ENCODE results near the gene WASL. TPM values are rescaled to one million over a fixed set of nuclear protein-coding genes. Genes with fewer than 3 reads are reported as not detected.
A peak's percentile ranks its signal among the peaks of the same experiment; 100 is the strongest.
"Not testable (repeated sequence)": the region's sequence is repeated elsewhere in the genome, so short reads cannot be mapped to it uniquely, and the experiment has no call there.

WASL gene
- polyA plus RNA-seq, 2 of the 4 experiments (the other 2 are of a cell fraction): 18.5 to 21.0 TPM

- ChIA-PET CTCF (interaction anchor here (0.6 to 4.6 kb wide), 17 partner anchors 9 to 241 kb away, joined by 3 to 39 read pairs (median 4); partner anchors contain the start of gene LMOD2), POLR2A (interaction anchor here (0.7 kb wide), 1 partner anchor 8 kb away, joined by 3 read pairs; no protein-coding TSS in a partner anchor)
- ATAC-seq: peak; percentile 76 to 87; a peak in 5 of 6 replicates
- H3K27ac ChIP-seq: no peak overlapping the region
- H3K4me1 ChIP-seq: no peaks in the 10 kb centered on the region
- no peak for FAIRE-seq
- no peaks in the 10 kb centered on the region for H3K9me3 ChIP-seq
- DNase-seq (ENCODE audit: low read depth in 1 of 2, low spot score in 1 of 2): peak; percentile 13 to 39
- no peak overlapping the region for H3K4me2 ChIP-seq
- TF ChIP-seq CTCF (IDR thresholded peaks at IDR 0.05): peak; percentile 69
- TF ChIP-seq SMC3 (IDR thresholded peaks at IDR 0.05): peak; percentile 59
- peak; percentile 73 to 83 for TF ChIP-seq RAD21 (conservative IDR thresholded peaks at IDR 0.05 in 1 of 2, IDR thresholded peaks at IDR 0.05 in 1 of 2)
- no peak for TF ChIP-seq HOXB5 (CRISPR knock-in tag; IDR thresholded peaks at IDR 0.05)
- TF ChIP-seq MAZ (IDR thresholded peaks at IDR 0.05; ENCODE audit: borderline replicate concordance, low read depth, low read length): no peak
- no peak for TF ChIP-seq PBX3 (IDR thresholded peaks at IDR 0.05)
- no peak overlapping the region for H3K4me3 ChIP-seq
- WGBS (ENCODE audit: missing lambda C conversion rate): 26% methylated on average over 4 of the region's 4 CpGs
These were observed 113.0 kb downstream of the WASL start for GRCh38 chr7:123635551-123636359.

- H3K4me2 ChIP-seq; H3K9me3 ChIP-seq; POLR2A ChIA-PET; H3K4me3 ChIP-seq; H3K27ac ChIP-seq; ATAC-seq; DNase-seq (ENCODE audit: low read depth in 1 of 2, low spot score in 1 of 2); H3K4me1 ChIP-seq; FAIRE-seq: not testable (repeated sequence)
- 2% methylated on average over 1 of the region's 2 CpGs for WGBS (ENCODE audit: missing lambda C conversion rate)
- CTCF ChIA-PET: interaction anchor here (1.0 to 4.6 kb wide), 6 partner anchors 12 to 271 kb away, joined by 3 to 39 read pairs (median 4); no protein-coding TSS in a partner anchor
These were observed 114.7 kb downstream of the WASL start for GRCh38 chr7:123634011-123634573.

- Histone ChIP-seq H3K4me3 (no peak overlapping the region), H3K9me3 (no peaks in the 10 kb centered on the region), H3K27ac (no peak overlapping the region), H3K4me2 (no peak overlapping the region), H3K4me1 (no peaks in the 10 kb centered on the region)
- FAIRE-seq (no peak), DNase-seq (ENCODE audit: low read depth in 1 of 2, low spot score in 1 of 2) (no peak), ATAC-seq (no peak)
- no peak for TF ChIP-seq MAFK (IDR thresholded peaks at IDR 0.05; ENCODE audit: partially characterized antibody)
- no peak for TF ChIP-seq MAX (IDR thresholded peaks at IDR 0.05)
- TF ChIP-seq BHLHE40 (IDR thresholded peaks at IDR 0.05; ENCODE audit: low read depth, low read length): no peak
- no peak for TF ChIP-seq CEBPB (IDR thresholded peaks at IDR 0.05)
- TF ChIP-seq USF2 (IDR thresholded peaks at IDR 0.05): no peak
- TF ChIP-seq RNF2 (IDR thresholded peaks at IDR 0.05; ENCODE audit: borderline replicate concordance, low read depth): no peak
- TF ChIP-seq HMGXB4 (CRISPR knock-in tag; IDR thresholded peaks at IDR 0.05; ENCODE audit: borderline replicate concordance): no peak
- no peak for TF ChIP-seq KDM5A (IDR thresholded peaks at IDR 0.05)
- no peak for TF ChIP-seq CTCF (IDR thresholded peaks at IDR 0.05)
- no peak for TF ChIP-seq REST (IDR thresholded peaks at IDR 0.05)
- TF ChIP-seq PHF8 (IDR thresholded peaks at IDR 0.05; ENCODE audit: borderline replicate concordance, low read depth): no peak
- ChIA-PET POLR2A (no interaction called here), CTCF (interaction anchor here (1.0 to 4.6 kb wide), 4 partner anchors 231 to 272 kb away, joined by 3 to 39 read pairs (median 4); no protein-coding TSS in a partner anchor)
- 78% methylated on average over 7 of the region's 7 CpGs for WGBS (ENCODE audit: missing lambda C conversion rate)
These were observed 115.2 kb downstream of the WASL start for GRCh38 chr7:123633553-123633952.

Data from A549 (cell line).